OCI-LY3 (cell line): ENCODE results near the gene DNAJC17.

Experiments
- H2AFZ ChIP-seq: fragments of 200-600, 300-600 bp; shearing (Covaris generic); 2 replicates; pipeline ENCODE4 v1.6.0; 2014; ENCODE audit warnings: antibody characterized with exemption, low read depth, low read length
- H3K27ac ChIP-seq: fragments of 200-600, 300-600 bp; sonication (generic); 2 replicates; pipeline ENCODE4 v1.5.1; 2014; ENCODE audit warnings: mild to moderate bottlenecking, low read length, moderate library complexity, mixed read lengths
- H3K27me3 ChIP-seq: fragments of 200-600, 300-600 bp; sonication (generic); 2 replicates; pipeline ENCODE4 v1.6.1; 2014; ENCODE audit warnings: low read depth, low read length, mixed read lengths
- H3K36me3 ChIP-seq: fragments of 200-600, 300-600 bp; sonication (generic); replicated peaks from 2 replicates; pipeline ENCODE3; 2014; ENCODE audit warnings: low read depth, low read length, mixed read lengths
- H3K4me1 ChIP-seq: fragments of 300-600, 200-600 bp; sonication (generic); 2 replicates; pipeline ENCODE4 v1.6.1; 2014; ENCODE audit warnings: low read length, mixed read lengths
- H3K4me2 ChIP-seq: fragments of 200-600, 300-600 bp; sonication (generic); 2 replicates; pipeline ENCODE4 v1.6.1; 2014; ENCODE audit warnings: low read length, mixed read lengths
- H3K4me3 ChIP-seq: fragments of 300-600, 200-600 bp; sonication (generic); 2 replicates; pipeline ENCODE4 v1.5.1; 2014; ENCODE audit warnings: antibody characterized with exemption, mild to moderate bottlenecking, low read length, moderate library complexity
- H3K79me2 ChIP-seq: fragments of 300-600, 200-600 bp; shearing (Covaris generic); 2 replicates; pipeline ENCODE4 v1.6.1; 2014; ENCODE audit warnings: mild to moderate bottlenecking, low read length, mixed read lengths
- H3K9ac ChIP-seq: fragments of 300-600, 200-600 bp; shearing (Covaris generic); 2 replicates; pipeline ENCODE4 v1.6.0; 2014; ENCODE audit warnings: mild to moderate bottlenecking, low read length, moderate library complexity
- H3K9me3 ChIP-seq: fragments of 200-600, 300-600 bp; shearing (Covaris generic); 2 replicates; pipeline ENCODE4 v1.6.1; 2014; ENCODE audit warnings: low read length, mixed read lengths; ENCODE audit not compliant: insufficient read depth
- H4K20me1 ChIP-seq: fragments of 200-600, 300-600 bp; sonication (generic); 2 replicates; pipeline ENCODE4 v1.6.1; 2016; ENCODE audit warnings: low read length, mixed read lengths; ENCODE audit not compliant: insufficient read depth
- EZH2phosphoT487 ChIP-seq: fragments of 200-600 bp; shearing (Covaris generic); IDR thresholded peaks from 2 replicates; pipeline ENCODE4 v1.6.1; 2018; ENCODE audit warnings: antibody characterized with exemption, mixed run types, low read depth
- TF ChIP-seq, protein P1 (sequence below): fragments of 200-600, 300-600 bp; sonication (generic); IDR thresholded peaks from 2 replicates; pipeline ENCODE4 v1.5.1; 2014; ENCODE audit warnings: antibody characterized with exemption, low read length, low read depth

Gene DNAJC17

GRCh38 chr15:40768521-40769273 lies 38.6 kb downstream of the DNAJC17 start:
- H3K4me1 ChIP-seq, result peaks cover 55% of the 10 kb centered on the region

GRCh38 chr15:40767838-40768500 lies 39.3 kb downstream of the DNAJC17 start:
- Histone ChIP-seq H3K9ac (no peak overlapping the region), H3K4me2 (peak overlapping the region; percentile 88), H3K79me2 (no peaks in the 10 kb centered on the region), H3K4me3 (no peak overlapping the region), H3K27me3 (no peaks in the 10 kb centered on the region), H3K36me3 (peaks cover 14% of the 10 kb centered on the region), H3K4me1 (peaks cover 59% of the 10 kb centered on the region), H3K9me3 (no peaks in the 10 kb centered on the region), H2AFZ (no peak overlapping the region), H4K20me1 (no peaks in the 10 kb centered on the region), H3K27ac (peak overlapping the region; percentile 79)
- TF ChIP-seq EZH2phosphoT487, result no peak
- TF ChIP-seq, protein P1, sequence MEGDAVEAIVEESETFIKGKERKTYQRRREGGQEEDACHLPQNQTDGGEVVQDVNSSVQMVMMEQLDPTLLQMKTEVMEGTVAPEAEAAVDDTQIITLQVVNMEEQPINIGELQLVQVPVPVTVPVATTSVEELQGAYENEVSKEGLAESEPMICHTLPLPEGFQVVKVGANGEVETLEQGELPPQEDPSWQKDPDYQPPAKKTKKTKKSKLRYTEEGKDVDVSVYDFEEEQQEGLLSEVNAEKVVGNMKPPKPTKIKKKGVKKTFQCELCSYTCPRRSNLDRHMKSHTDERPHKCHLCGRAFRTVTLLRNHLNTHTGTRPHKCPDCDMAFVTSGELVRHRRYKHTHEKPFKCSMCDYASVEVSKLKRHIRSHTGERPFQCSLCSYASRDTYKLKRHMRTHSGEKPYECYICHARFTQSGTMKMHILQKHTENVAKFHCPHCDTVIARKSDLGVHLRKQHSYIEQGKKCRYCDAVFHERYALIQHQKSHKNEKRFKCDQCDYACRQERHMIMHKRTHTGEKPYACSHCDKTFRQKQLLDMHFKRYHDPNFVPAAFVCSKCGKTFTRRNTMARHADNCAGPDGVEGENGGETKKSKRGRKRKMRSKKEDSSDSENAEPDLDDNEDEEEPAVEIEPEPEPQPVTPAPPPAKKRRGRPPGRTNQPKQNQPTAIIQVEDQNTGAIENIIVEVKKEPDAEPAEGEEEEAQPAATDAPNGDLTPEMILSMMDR, result no peak

More at GRCh38 chr15:40768521-40769273, 38.6 kb downstream of the DNAJC17 start:
- H3K9me3 ChIP-seq, result no peaks in the 10 kb centered on the region
- peak overlapping the region; percentile 66 for H3K9ac ChIP-seq
- no peaks in the 10 kb centered on the region for H4K20me1 ChIP-seq
- peak overlapping the region; percentile 88 for H3K4me2 ChIP-seq
- H3K36me3 ChIP-seq, result peaks cover 14% of the 10 kb centered on the region
- TF ChIP-seq EZH2phosphoT487, result no peak
- TF ChIP-seq, protein P1, result peak; percentile 26; the same call in 1 of the 2 replicates
- peak overlapping the region; percentile 79 for H3K27ac ChIP-seq
- 0 out of 2 replicates have a peak overlapping the region, but pooled peaks have one; percentile 28 for H2AFZ ChIP-seq
- H3K79me2 ChIP-seq, result no peaks in the 10 kb centered on the region
- H3K4me3 ChIP-seq, result peak overlapping the region; percentile 69
- no peaks in the 10 kb centered on the region for H3K27me3 ChIP-seq

DNA sequence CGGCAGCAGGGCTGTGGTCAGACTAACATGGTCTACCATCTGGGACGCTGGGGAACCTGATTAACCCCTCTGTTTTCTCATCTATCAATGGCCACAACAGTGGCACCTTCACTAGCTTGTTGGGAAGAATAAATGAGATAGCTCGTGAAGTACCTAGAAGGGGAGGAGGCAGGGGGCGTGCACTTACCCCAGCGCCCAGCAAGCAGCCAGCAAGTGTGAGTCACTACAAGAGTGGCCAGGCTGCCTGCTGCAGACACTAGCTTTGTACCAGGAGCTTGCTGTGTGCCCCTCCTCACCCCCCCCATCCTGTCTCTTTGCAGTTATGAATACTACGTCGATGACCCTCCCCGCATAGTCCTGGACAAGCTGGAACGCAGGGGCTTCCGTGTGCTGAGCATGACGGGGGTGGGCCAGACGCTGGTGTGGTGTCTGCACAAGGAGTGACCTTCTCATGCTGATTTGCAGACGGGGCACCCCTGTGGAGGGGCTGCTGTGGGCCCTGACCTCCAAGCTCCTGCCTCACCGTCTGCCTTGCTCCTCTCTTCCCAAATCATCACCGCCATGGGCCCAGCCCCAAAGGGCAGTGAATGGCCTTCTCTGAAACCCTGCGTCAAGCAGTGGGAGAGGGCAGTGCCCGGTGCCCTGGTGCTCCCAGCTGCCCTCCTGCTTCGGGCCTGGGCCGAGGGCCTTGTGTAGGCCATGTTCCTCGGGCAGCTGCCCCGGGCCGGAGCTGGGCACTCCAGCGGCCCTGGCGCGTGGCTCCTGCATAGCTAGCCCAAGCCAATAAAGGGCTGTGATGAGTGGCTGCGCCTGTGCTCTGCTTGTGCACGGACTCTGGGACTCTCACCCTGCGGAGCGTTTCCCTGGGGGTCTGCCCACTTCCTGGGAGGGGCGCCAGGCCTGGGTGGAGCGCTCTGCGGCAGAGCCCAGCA lies 40.1 kb downstream of the DNAJC17 start:
- TF ChIP-seq EZH2phosphoT487, result no peak
- TF ChIP-seq, protein P1, result no peak
- H3K9ac ChIP-seq, result no peak overlapping the region
- H2AFZ ChIP-seq, result no peak overlapping the region
- no peaks in the 10 kb centered on the region for H3K27me3 ChIP-seq
- no peaks in the 10 kb centered on the region for H3K9me3 ChIP-seq
- no peaks in the 10 kb centered on the region for H3K79me2 ChIP-seq
- H3K4me3 ChIP-seq, result no peak overlapping the region
- peaks cover 60% of the 10 kb centered on the region for H3K4me1 ChIP-seq
- H3K27ac ChIP-seq, result no peak overlapping the region
- no peaks in the 10 kb centered on the region for H4K20me1 ChIP-seq
- peaks cover 14% of the 10 kb centered on the region for H3K36me3 ChIP-seq
- no peak overlapping the region for H3K4me2 ChIP-seq
